Measurements from ENCODE around the gene CLASRP.

The CLASRP gene

DNA sequence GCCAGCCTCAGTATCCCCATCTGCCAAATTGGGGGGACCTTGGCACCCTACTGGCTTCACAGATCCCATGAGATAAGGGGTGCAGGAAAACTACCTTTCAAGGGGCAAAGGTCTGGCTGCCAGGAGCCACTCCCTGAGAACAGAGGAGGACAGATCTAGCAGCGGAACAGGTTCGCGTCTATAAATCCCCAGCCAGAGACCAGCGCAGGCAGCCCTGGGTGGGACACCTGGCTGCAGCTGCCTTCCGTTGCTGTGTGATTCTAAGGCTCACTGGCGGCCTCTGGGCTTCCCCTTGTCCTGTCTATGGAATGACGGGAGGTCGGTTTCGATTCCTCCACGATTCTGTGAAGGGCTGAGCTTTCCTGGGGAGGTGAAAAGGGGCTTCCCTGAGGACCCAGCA, 30.3 kb upstream of the CLASRP start:
- no peak; the same call in 2 of the 3 replicates for ATAC-seq
- TF ChIP-seq ARNTL (CRISPR knock-in tag; IDR thresholded peaks at IDR 0.05; ENCODE audit: borderline replicate concordance, low read depth) (no peak), POU6F1 (CRISPR knock-in tag; IDR thresholded peaks at IDR 0.05; ENCODE audit: borderline replicate concordance, low read depth) (no peak), ZNF565 (CRISPR knock-in tag; conservative IDR thresholded peaks at IDR 0.05; ENCODE audit: low read depth) (no peak), TCF4 (CRISPR knock-in tag; IDR thresholded peaks at IDR 0.05; ENCODE audit: borderline replicate concordance) (no peak), SNAI2 (CRISPR knock-in tag; IDR thresholded peaks at IDR 0.05) (no peak), ZNF70 (CRISPR knock-in tag; IDR thresholded peaks at IDR 0.05) (no peak), CSRNP3 (CRISPR knock-in tag; IDR thresholded peaks at IDR 0.05) (no peak), ISL1 (CRISPR knock-in tag; IDR thresholded peaks at IDR 0.05) (no peak)

DNA sequence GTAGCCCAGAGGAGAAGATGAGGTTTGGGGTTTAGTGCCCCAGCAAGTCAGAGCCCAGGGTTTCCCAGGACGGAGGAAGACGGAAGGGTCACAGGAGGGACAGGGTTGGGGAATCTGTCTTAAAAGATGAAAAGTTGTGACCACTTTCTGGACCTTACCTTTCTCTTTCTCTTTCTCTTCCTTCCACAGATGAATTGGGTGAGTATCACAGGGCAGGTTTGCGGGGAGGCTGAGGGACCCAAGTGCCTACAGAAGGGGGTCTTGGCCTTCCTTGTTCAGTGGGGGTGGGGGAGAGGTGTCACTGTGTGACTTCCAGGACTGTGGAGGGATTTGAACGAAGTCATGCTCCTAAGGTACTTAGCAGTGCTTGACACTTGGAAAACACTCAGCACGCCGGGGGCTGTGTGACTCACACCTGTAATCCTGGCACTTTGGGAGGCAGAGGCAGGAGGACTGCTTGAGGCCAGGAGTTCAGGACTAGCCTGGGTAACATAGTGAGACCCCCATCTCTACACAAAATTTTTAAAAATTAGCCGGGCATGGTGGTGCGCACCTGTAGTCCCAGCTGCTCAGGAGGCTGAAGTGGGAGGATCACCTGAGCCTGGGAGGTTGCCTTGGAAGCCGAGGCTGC, 29.1 kb upstream of the CLASRP start:
- no peak for ATAC-seq
- TF ChIP-seq GLIS3 (CRISPR knock-in tag; IDR thresholded peaks at IDR 0.05) = no peak

DNA sequence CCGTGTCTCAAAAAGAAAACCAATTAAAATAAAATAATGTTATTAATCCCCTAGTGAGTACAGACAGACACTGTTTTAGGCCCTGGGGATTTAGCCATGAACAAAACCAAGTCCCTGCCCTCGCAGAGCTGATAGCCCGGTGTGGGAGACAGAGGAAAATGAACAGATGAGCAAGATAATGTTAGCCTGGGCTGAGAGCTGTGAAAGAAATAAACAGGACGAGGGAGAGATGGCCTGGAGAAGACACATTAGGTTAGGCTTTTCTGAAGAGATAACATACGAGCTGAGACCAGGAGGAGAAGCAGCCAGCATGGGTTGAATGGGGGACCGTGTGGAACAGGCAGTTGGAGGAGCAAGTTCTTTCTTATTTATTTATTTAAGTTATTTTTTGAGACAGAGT, 28.5 kb upstream of the CLASRP start:
- TF ChIP-seq ZNF8 (CRISPR knock-in tag; IDR thresholded peaks at IDR 0.05) = no peak
- no peak for TF ChIP-seq OSR1 (CRISPR knock-in tag; IDR thresholded peaks at IDR 0.05)
- no peak for TF ChIP-seq ZC3H10 (CRISPR knock-in tag; IDR thresholded peaks at IDR 0.05)
- TF ChIP-seq POU6F1 (CRISPR knock-in tag; IDR thresholded peaks at IDR 0.05; ENCODE audit: borderline replicate concordance, low read depth) = no peak
- no peak for TF ChIP-seq TOX (CRISPR knock-in tag; IDR thresholded peaks at IDR 0.05; ENCODE audit: borderline replicate concordance)
- no peak; the same call in 2 of the 3 replicates for ATAC-seq

GRCh38 chr19:45011959-45012358, 26.9 kb upstream of the CLASRP start:
- ATAC-seq = no peak
- TF ChIP-seq, protein P1, sequence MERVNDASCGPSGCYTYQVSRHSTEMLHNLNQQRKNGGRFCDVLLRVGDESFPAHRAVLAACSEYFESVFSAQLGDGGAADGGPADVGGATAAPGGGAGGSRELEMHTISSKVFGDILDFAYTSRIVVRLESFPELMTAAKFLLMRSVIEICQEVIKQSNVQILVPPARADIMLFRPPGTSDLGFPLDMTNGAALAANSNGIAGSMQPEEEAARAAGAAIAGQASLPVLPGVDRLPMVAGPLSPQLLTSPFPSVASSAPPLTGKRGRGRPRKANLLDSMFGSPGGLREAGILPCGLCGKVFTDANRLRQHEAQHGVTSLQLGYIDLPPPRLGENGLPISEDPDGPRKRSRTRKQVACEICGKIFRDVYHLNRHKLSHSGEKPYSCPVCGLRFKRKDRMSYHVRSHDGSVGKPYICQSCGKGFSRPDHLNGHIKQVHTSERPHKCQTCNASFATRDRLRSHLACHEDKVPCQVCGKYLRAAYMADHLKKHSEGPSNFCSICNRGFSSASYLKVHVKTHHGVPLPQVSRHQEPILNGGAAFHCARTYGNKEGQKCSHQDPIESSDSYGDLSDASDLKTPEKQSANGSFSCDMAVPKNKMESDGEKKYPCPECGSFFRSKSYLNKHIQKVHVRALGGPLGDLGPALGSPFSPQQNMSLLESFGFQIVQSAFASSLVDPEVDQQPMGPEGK (CRISPR knock-in tag; IDR thresholded peaks at IDR 0.05; ENCODE audit: borderline replicate concordance) = no peak
- TF ChIP-seq PPARA (CRISPR knock-in tag; IDR thresholded peaks at IDR 0.05; ENCODE audit: borderline replicate concordance) (no peak), ZFP3 (CRISPR knock-in tag; IDR thresholded peaks at IDR 0.05) (no peak), OSR1 (CRISPR knock-in tag; IDR thresholded peaks at IDR 0.05) (no peak), POU6F1 (CRISPR knock-in tag; IDR thresholded peaks at IDR 0.05; ENCODE audit: borderline replicate concordance, low read depth) (no peak), ESRRG (CRISPR knock-in tag; IDR thresholded peaks at IDR 0.05) (no peak), TSHZ2 (CRISPR knock-in tag; IDR thresholded peaks at IDR 0.05) (no peak), CREB5 (CRISPR knock-in tag; IDR thresholded peaks at IDR 0.05; ENCODE audit: low read depth) (no peak), ISL1 (CRISPR knock-in tag; IDR thresholded peaks at IDR 0.05) (no peak), BACH2 (CRISPR knock-in tag; IDR thresholded peaks at IDR 0.05; ENCODE audit: borderline replicate concordance) (no peak), GLIS3 (CRISPR knock-in tag; IDR thresholded peaks at IDR 0.05) (no peak), CSDC2 (CRISPR knock-in tag; IDR thresholded peaks at IDR 0.05) (no peak), RARB (CRISPR knock-in tag; IDR thresholded peaks at IDR 0.05) (no peak), TOX (CRISPR knock-in tag; IDR thresholded peaks at IDR 0.05; ENCODE audit: borderline replicate concordance) (no peak), ZNF565 (CRISPR knock-in tag; conservative IDR thresholded peaks at IDR 0.05; ENCODE audit: low read depth) (no peak), ZFP30 (CRISPR knock-in tag; IDR thresholded peaks at IDR 0.05) (no peak), ZNF8 (CRISPR knock-in tag; IDR thresholded peaks at IDR 0.05) (no peak)

Data from SK-N-SH treated with all-trans-retinoic acid at 6 μM for 48 hours (cell line).